ENCODE data around the gene WFDC12. TPM values are rescaled to one million over a fixed set of nuclear protein-coding genes. Genes with fewer than 3 reads are reported as not detected.

Gene WFDC12
- total RNA-seq, 1 donor from 2014 or later: not detected

GRCh38 chr20:45097485-45098102 is 26.7 kb downstream of the WFDC12 start:
- peak; percentile 25 for DNase-seq (ENCODE audit: low spot score)
- Mint-ChIP-seq H3K4me3 (ENCODE audit: unreplicated experiment) (no peak overlapping the region), H3K27ac (ENCODE audit: unreplicated experiment) (peak overlapping the region; percentile 36), H3K9me3 (ENCODE audit: unreplicated experiment) (no peaks in the 10 kb centered on the region), H3K27me3 (ENCODE audit: unreplicated experiment) (peaks cover 22% of the 10 kb centered on the region), H3K36me3 (ENCODE audit: low read depth, unreplicated experiment) (no peaks in the 10 kb centered on the region), H3K4me1 (ENCODE audit: unreplicated experiment) (peaks cover 3% of the 10 kb centered on the region)
- TF ChIP-seq, protein P1, sequence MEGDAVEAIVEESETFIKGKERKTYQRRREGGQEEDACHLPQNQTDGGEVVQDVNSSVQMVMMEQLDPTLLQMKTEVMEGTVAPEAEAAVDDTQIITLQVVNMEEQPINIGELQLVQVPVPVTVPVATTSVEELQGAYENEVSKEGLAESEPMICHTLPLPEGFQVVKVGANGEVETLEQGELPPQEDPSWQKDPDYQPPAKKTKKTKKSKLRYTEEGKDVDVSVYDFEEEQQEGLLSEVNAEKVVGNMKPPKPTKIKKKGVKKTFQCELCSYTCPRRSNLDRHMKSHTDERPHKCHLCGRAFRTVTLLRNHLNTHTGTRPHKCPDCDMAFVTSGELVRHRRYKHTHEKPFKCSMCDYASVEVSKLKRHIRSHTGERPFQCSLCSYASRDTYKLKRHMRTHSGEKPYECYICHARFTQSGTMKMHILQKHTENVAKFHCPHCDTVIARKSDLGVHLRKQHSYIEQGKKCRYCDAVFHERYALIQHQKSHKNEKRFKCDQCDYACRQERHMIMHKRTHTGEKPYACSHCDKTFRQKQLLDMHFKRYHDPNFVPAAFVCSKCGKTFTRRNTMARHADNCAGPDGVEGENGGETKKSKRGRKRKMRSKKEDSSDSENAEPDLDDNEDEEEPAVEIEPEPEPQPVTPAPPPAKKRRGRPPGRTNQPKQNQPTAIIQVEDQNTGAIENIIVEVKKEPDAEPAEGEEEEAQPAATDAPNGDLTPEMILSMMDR (IDR thresholded peaks at IDR 0.05; ENCODE audit: unreplicated experiment): peak; percentile 13

GRCh38 chr20:45096781-45097180 is 27.5 kb downstream of the WFDC12 start:
- TF ChIP-seq, protein P1 (IDR thresholded peaks at IDR 0.05; ENCODE audit: unreplicated experiment): no peak
- peaks cover 3% of the 10 kb centered on the region for H3K4me1 Mint-ChIP-seq (ENCODE audit: unreplicated experiment)

DNA sequence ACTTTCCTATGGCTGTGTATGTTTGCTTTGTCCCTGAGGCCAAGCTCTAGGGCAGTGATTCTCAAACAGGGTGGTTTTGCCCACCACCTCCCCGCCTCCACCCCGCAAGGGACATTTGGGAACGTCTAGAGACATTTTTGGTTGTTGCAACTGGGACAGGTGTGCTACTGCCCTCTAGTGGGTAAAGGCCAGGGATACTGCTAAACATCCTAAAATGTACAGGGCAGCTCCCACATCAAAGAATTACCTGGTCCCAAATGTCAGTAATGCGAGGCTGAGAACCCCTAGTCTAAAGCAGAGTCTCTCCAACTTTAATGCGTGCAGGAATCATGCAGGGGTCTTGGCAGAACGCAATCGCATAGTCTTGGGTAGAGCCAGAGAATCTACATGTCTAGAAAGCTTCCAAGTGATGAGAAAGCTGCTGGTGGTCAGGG is 28.4 kb downstream of the WFDC12 start:
- TF ChIP-seq, protein P1 (IDR thresholded peaks at IDR 0.05; ENCODE audit: unreplicated experiment): peak; percentile 61
- Mint-ChIP-seq H3K4me1 (ENCODE audit: unreplicated experiment) (peaks cover 3% of the 10 kb centered on the region), H3K9me3 (ENCODE audit: unreplicated experiment) (no peaks in the 10 kb centered on the region), H3K27ac (ENCODE audit: unreplicated experiment) (no peak overlapping the region), H3K36me3 (ENCODE audit: low read depth, unreplicated experiment) (no peaks in the 10 kb centered on the region), H3K27me3 (ENCODE audit: unreplicated experiment) (peaks cover 18% of the 10 kb centered on the region), H3K4me3 (ENCODE audit: unreplicated experiment) (no peak overlapping the region)
- DNase-seq (ENCODE audit: low spot score): peak; percentile 60

More at GRCh38 chr20:45096781-45097180, 27.5 kb downstream of the WFDC12 start:
- no peak overlapping the region for H3K27ac Mint-ChIP-seq (ENCODE audit: unreplicated experiment)
- DNase-seq (ENCODE audit: low spot score): no peak
- H3K9me3 Mint-ChIP-seq (ENCODE audit: unreplicated experiment): no peaks in the 10 kb centered on the region
- H3K27me3 Mint-ChIP-seq (ENCODE audit: unreplicated experiment): peaks cover 21% of the 10 kb centered on the region
- no peak overlapping the region for H3K4me3 Mint-ChIP-seq (ENCODE audit: unreplicated experiment)
- no peaks in the 10 kb centered on the region for H3K36me3 Mint-ChIP-seq (ENCODE audit: low read depth, unreplicated experiment)

GRCh38 chr20:45094864-45095574 is 29.2 kb downstream of the WFDC12 start:
- H3K27ac Mint-ChIP-seq (ENCODE audit: unreplicated experiment): no peak overlapping the region
- H3K9me3 Mint-ChIP-seq (ENCODE audit: unreplicated experiment): no peaks in the 10 kb centered on the region
- no peak overlapping the region for H3K4me3 Mint-ChIP-seq (ENCODE audit: unreplicated experiment)
- DNase-seq (ENCODE audit: low spot score): no peak
- H3K27me3 Mint-ChIP-seq (ENCODE audit: unreplicated experiment): peaks cover 15% of the 10 kb centered on the region
- TF ChIP-seq, protein P1 (IDR thresholded peaks at IDR 0.05; ENCODE audit: unreplicated experiment): no peak
- no peaks in the 10 kb centered on the region for H3K36me3 Mint-ChIP-seq (ENCODE audit: low read depth, unreplicated experiment)
- peaks cover 3% of the 10 kb centered on the region for H3K4me1 Mint-ChIP-seq (ENCODE audit: unreplicated experiment)

DNA sequence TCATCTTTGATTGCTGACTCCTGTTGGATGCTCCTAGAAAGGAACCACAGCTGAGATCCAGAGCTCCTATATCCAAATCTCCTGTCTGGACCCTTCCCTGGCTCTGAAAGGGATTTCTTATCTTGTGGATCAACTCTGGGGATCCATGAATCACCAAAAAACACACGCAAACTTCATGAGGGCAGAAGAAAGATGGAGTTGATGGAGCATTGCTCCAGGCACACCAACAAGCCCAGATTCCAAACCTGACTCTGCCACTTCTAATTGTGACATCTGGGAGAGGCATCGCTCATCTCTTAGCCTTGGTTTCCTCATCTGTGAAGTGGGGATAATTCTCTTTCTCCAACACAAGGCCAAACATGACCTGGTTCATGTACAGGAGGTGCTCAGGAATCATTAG is 30.1 kb downstream of the WFDC12 start:
- H3K4me1 Mint-ChIP-seq (ENCODE audit: unreplicated experiment): peaks cover 3% of the 10 kb centered on the region
- no peaks in the 10 kb centered on the region for H3K9me3 Mint-ChIP-seq (ENCODE audit: unreplicated experiment)
- H3K27ac Mint-ChIP-seq (ENCODE audit: unreplicated experiment): no peak overlapping the region
- no peaks in the 10 kb centered on the region for H3K36me3 Mint-ChIP-seq (ENCODE audit: low read depth, unreplicated experiment)
- no peak overlapping the region for H3K4me3 Mint-ChIP-seq (ENCODE audit: unreplicated experiment)
- TF ChIP-seq, protein P1 (IDR thresholded peaks at IDR 0.05; ENCODE audit: unreplicated experiment): no peak
- peaks cover 14% of the 10 kb centered on the region for H3K27me3 Mint-ChIP-seq (ENCODE audit: unreplicated experiment)
- DNase-seq (ENCODE audit: low spot score): no peak
